ENCODE results near the gene GABRA5. TPM values are rescaled to one million over a fixed set of nuclear protein-coding genes. Genes with fewer than 3 reads are reported as not detected.

GABRA5 gene
- total and polyA plus RNA-seq, 2 donors (not counting 1 experiment from before 2014, with no cell fraction given): 0.23 TPM; not detected in 1

- no peaks in the 10 kb centered on the region for H3K9me3 ChIP-seq (ENCODE audit: control insufficient read depth, insufficient read depth, low read depth, low read length)
- H3K27me3 ChIP-seq (ENCODE audit: control insufficient read depth, insufficient read depth, low read length): no peaks in the 10 kb centered on the region
- peak in 1 of 2 donors; percentile 50 for DNase-seq (ENCODE audit: low read depth in 2 of 2)
- no peak overlapping the region for H3K9ac ChIP-seq (ENCODE audit: insufficient read depth, low read length)
- H3K4me2 ChIP-seq (ENCODE audit: extremely low read depth, insufficient read depth, low read length): no peak overlapping the region
- no peak overlapping the region for H2AFZ ChIP-seq (ENCODE audit: low read length)
- no peaks in the 10 kb centered on the region for H4K20me1 ChIP-seq (ENCODE audit: control insufficient read depth, extremely low read depth, insufficient read depth, low read length)
- no peaks in the 10 kb centered on the region for H3K36me3 ChIP-seq (ENCODE audit: control insufficient read depth, insufficient read depth, low read length)
- H3K4me3 ChIP-seq (replicated peaks in 1 of 4; ENCODE audit: control extremely low read depth in 1 of 4, insufficient read depth in 1 of 4, low read depth in 3 of 4, low read length in 4 of 4): no peak overlapping the region
- TF ChIP-seq EZH2 (IDR thresholded peaks at IDR 0.05; ENCODE audit: low read length, missing control alignments): no peak
- no peak for TF ChIP-seq CTCF (conservative IDR thresholded peaks at IDR 0.05 in 1 of 2, IDR thresholded peaks at IDR 0.05 in 1 of 2; ENCODE audit: low read depth in 1 of 2, low read length in 2 of 2)
- H3K27ac ChIP-seq (ENCODE audit: insufficient read depth, low read length): no peak overlapping the region
- H3K79me2 ChIP-seq (ENCODE audit: control insufficient read depth, insufficient read depth, low read length): no peaks in the 10 kb centered on the region
- no peaks in the 10 kb centered on the region for H3K4me1 ChIP-seq (ENCODE audit: control insufficient read depth, extremely low read depth, insufficient read depth, low read length)
Measured at GRCh38 chr15:26901041-26901440, 34.2 kb downstream of the GABRA5 start.

- Histone ChIP-seq H3K9ac (ENCODE audit: insufficient read depth, low read length) (no peak overlapping the region), H3K4me2 (ENCODE audit: extremely low read depth, insufficient read depth, low read length) (no peak overlapping the region), H3K27me3 (ENCODE audit: control insufficient read depth, insufficient read depth, low read length) (no peaks in the 10 kb centered on the region), H3K79me2 (ENCODE audit: control insufficient read depth, insufficient read depth, low read length) (no peaks in the 10 kb centered on the region), H3K36me3 (ENCODE audit: control insufficient read depth, insufficient read depth, low read length) (no peaks in the 10 kb centered on the region), H3K4me3 (replicated peaks in 1 of 4; ENCODE audit: control extremely low read depth in 1 of 4, insufficient read depth in 1 of 4, low read depth in 3 of 4, low read length in 4 of 4) (no peak overlapping the region), H3K9me3 (ENCODE audit: control insufficient read depth, insufficient read depth, low read depth, low read length) (no peaks in the 10 kb centered on the region), H4K20me1 (ENCODE audit: control insufficient read depth, extremely low read depth, insufficient read depth, low read length) (no peaks in the 10 kb centered on the region), H3K4me1 (ENCODE audit: control insufficient read depth, extremely low read depth, insufficient read depth, low read length) (no peaks in the 10 kb centered on the region), H2AFZ (ENCODE audit: low read length) (no peak overlapping the region), H3K27ac (ENCODE audit: insufficient read depth, low read length) (no peak overlapping the region)
- no peak for TF ChIP-seq CTCF (conservative IDR thresholded peaks at IDR 0.05 in 1 of 2, IDR thresholded peaks at IDR 0.05 in 1 of 2; ENCODE audit: low read depth in 1 of 2, low read length in 2 of 2)
- no peak for TF ChIP-seq EZH2 (IDR thresholded peaks at IDR 0.05; ENCODE audit: low read length, missing control alignments)
- no peak for DNase-seq (ENCODE audit: low read depth in 2 of 2)
Measured at GRCh38 chr15:26910715-26911114, 43.9 kb downstream of the GABRA5 start.

GRCh38 chr15:26921433-26921832 is 54.6 kb downstream of the GABRA5 start:
- TF ChIP-seq CTCF (conservative IDR thresholded peaks at IDR 0.05 in 1 of 2, IDR thresholded peaks at IDR 0.05 in 1 of 2; ENCODE audit: low read depth in 1 of 2, low read length in 2 of 2): no peak
- no peak for TF ChIP-seq EZH2 (IDR thresholded peaks at IDR 0.05; ENCODE audit: low read length, missing control alignments)
- H3K4me2 ChIP-seq (ENCODE audit: extremely low read depth, insufficient read depth, low read length): no peak overlapping the region
- H3K4me3 ChIP-seq (replicated peaks in 1 of 4; ENCODE audit: control extremely low read depth in 1 of 4, insufficient read depth in 1 of 4, low read depth in 3 of 4, low read length in 4 of 4): no peak overlapping the region
- H3K79me2 ChIP-seq (ENCODE audit: control insufficient read depth, insufficient read depth, low read length): no peaks in the 10 kb centered on the region
- DNase-seq (ENCODE audit: low read depth in 2 of 2): no peak
- H3K27ac ChIP-seq (ENCODE audit: insufficient read depth, low read length): no peak overlapping the region
- H3K9ac ChIP-seq (ENCODE audit: insufficient read depth, low read length): no peak overlapping the region
- no peak overlapping the region for H2AFZ ChIP-seq (ENCODE audit: low read length)
- H3K4me1 ChIP-seq (ENCODE audit: control insufficient read depth, extremely low read depth, insufficient read depth, low read length): no peaks in the 10 kb centered on the region
- H3K27me3 ChIP-seq (ENCODE audit: control insufficient read depth, insufficient read depth, low read length): no peaks in the 10 kb centered on the region
- no peaks in the 10 kb centered on the region for H3K9me3 ChIP-seq (ENCODE audit: control insufficient read depth, insufficient read depth, low read depth, low read length)
- H3K36me3 ChIP-seq (ENCODE audit: control insufficient read depth, insufficient read depth, low read length): no peaks in the 10 kb centered on the region
- H4K20me1 ChIP-seq (ENCODE audit: control insufficient read depth, extremely low read depth, insufficient read depth, low read length): no peaks in the 10 kb centered on the region
